Measurements from ENCODE around the gene FOXE1.

Gene FOXE1

GRCh38 chr9:97868859-97869258 is 15.8 kb downstream of the FOXE1 start:
- DNase-seq: no peak

- no peak for DNase-seq
These were observed 20.4 kb downstream of the FOXE1 start for GRCh38 chr9:97873425-97873824.

- DNase-seq: no peak
These were observed 20.9 kb downstream of the FOXE1 start for GRCh38 chr9:97873882-97874281.

- DNase-seq: no peak
These were observed 21.6 kb downstream of the FOXE1 start for GRCh38 chr9:97874624-97875023.

- DNase-seq: no peak
These were observed 22.1 kb downstream of the FOXE1 start for GRCh38 chr9:97875111-97875510.

- no peak for DNase-seq
These were observed 23.0 kb downstream of the FOXE1 start for GRCh38 chr9:97876061-97876460.

GRCh38 chr9:97880336-97880735 is 27.3 kb downstream of the FOXE1 start:
- no peak for DNase-seq

- DNase-seq: peak; percentile 53 to 66
These were observed 37.2 kb downstream of the FOXE1 start for GRCh38 chr9:97889941-97890887.

GRCh38 chr9:97891736-97892135 is 38.7 kb downstream of the FOXE1 start:
- DNase-seq: no peak

GRCh38 chr9:97892421-97892820 is 39.4 kb downstream of the FOXE1 start:
- no peak for DNase-seq

GRCh38 chr9:97895211-97895610 is 42.2 kb downstream of the FOXE1 start:
- DNase-seq: no peak

- DNase-seq: peak in 1 of 2 donors; percentile 31
These were observed 42.8 kb downstream of the FOXE1 start for GRCh38 chr9:97895695-97896332.

- no peak for DNase-seq
These were observed 47.2 kb downstream of the FOXE1 start for GRCh38 chr9:97900103-97900737.

- DNase-seq: peak in 1 of 2 donors; percentile 67
These were observed 47.9 kb downstream of the FOXE1 start for GRCh38 chr9:97900738-97901565.

GRCh38 chr9:97903177-97903576 is 50.2 kb downstream of the FOXE1 start:
- DNase-seq: no peak

- DNase-seq: peak; percentile 52 to 62
These were observed 51.7 kb downstream of the FOXE1 start for GRCh38 chr9:97904725-97905124.

GRCh38 chr9:97905228-97905627 is 52.2 kb downstream of the FOXE1 start:
- DNase-seq: peak; percentile 67 to 82

All from CD4-positive, alpha-beta T cell treated with Interleukin-4 for 1 hour (primary cell).